Neural cell (in vitro differentiated cells): ENCODE data around the gene IL25. TPM values are rescaled to one million over a fixed set of nuclear protein-coding genes. Genes with fewer than 3 reads are reported as not detected.
"Not testable (repeated sequence)": the region's sequence is repeated elsewhere in the genome, so short reads cannot be mapped to it uniquely, and the experiment has no call there.

ENCODE experiments used
- H2AFZ ChIP-seq: fragments of 200-600, 300-800 bp; sonication (generic), shearing (Covaris generic); 2 replicates; pipeline ENCODE4 v1.6.0; 2014; ENCODE audit warnings: low read depth, mild to moderate bottlenecking, antibody characterized with exemption, low read length, moderate library complexity
- H3F3A ChIP-seq: fragments of 200-600 bp; shearing (Covaris generic); 2 replicates; pipeline ENCODE4 v1.6.1; 2016; ENCODE audit warnings: mild to moderate bottlenecking, moderate library complexity, mixed read lengths, antibody characterized with exemption, low read length; ENCODE audit not compliant: insufficient read depth, poor library complexity, severe bottlenecking
- H3K27ac ChIP-seq: fragments of 200-600, 300-800 bp; sonication (generic), shearing (Covaris generic); 2 replicates; pipeline ENCODE4 v1.5.1; 2014; ENCODE audit warnings: mild to moderate bottlenecking, low read length, moderate library complexity
- H3K27me3 ChIP-seq: fragments of 300-800, 200-600 bp; sonication (generic), shearing (Covaris generic); 2 replicates; pipeline ENCODE4 v1.6.0; 2014; ENCODE audit warnings: mild to moderate bottlenecking, low read depth, low read length, moderate library complexity; ENCODE audit not compliant: insufficient read depth
- H3K36me3 ChIP-seq: fragments of 300-800, 200-600 bp; sonication (generic), shearing (Covaris generic); 2 replicates; pipeline ENCODE4 v1.5.1; 2014; ENCODE audit warnings: mild to moderate bottlenecking, antibody characterized with exemption, low read length, moderate library complexity; ENCODE audit not compliant: insufficient read depth
- H3K4me2 ChIP-seq: fragments of 300-800, 200-600 bp; sonication (generic), shearing (Covaris generic); 2 replicates; pipeline ENCODE4 v1.6.0; 2014; ENCODE audit warnings: mild to moderate bottlenecking, low read length
- H3K4me3 ChIP-seq: fragments of 300-800, 200-600 bp; sonication (generic), shearing (Covaris generic); 2 replicates; pipeline ENCODE4 v1.5.1; 2014; ENCODE audit warnings: mild to moderate bottlenecking, low read length, moderate library complexity
- H3K79me2 ChIP-seq: fragments of 200-600 bp; shearing (Covaris generic); replicated peaks from 2 replicates; pipeline ENCODE4 v1.6.0; 2014; ENCODE audit warnings: mild to moderate bottlenecking, low read length, moderate library complexity; ENCODE audit not compliant: insufficient read depth
- H3K9ac ChIP-seq: fragments of 300-800, 200-600 bp; sonication (generic), shearing (Covaris generic); 2 replicates; pipeline ENCODE4 v1.6.1; 2016; ENCODE audit warnings: mild to moderate bottlenecking, low read length, mixed read lengths
- H3K9me2 ChIP-seq: fragments of 200-600 bp; shearing (Covaris generic); 2 replicates; pipeline ENCODE4 v1.6.1; 2016; ENCODE audit warnings: mild to moderate bottlenecking, low read length, mixed read lengths; ENCODE audit not compliant: insufficient read depth
- H3K9me3 ChIP-seq: fragments of 200-600, 300-800 bp; sonication (generic), shearing (Covaris generic); 2 replicates; pipeline ENCODE4 v1.6.1; 2016; ENCODE audit warnings: mild to moderate bottlenecking, mixed run types, low read length, moderate library complexity, mixed read lengths
- H4K20me1 ChIP-seq: fragments of 200-600 bp; shearing (Covaris generic); 2 replicates; pipeline ENCODE4 v1.6.1; 2016; ENCODE audit warnings: mild to moderate bottlenecking, mixed run types; ENCODE audit not compliant: insufficient read depth
- EP300 ChIP-seq: fragments of 450-650 bp; conservative IDR thresholded peaks from 2 replicates; pipeline ENCODE4 v1.6.1; 2014; ENCODE audit warnings: antibody characterized with exemption, mild to moderate bottlenecking, moderate library complexity; ENCODE audit not compliant: poor library complexity, severe bottlenecking
- EZH2 ChIP-seq: fragments of 200-600, 300-800 bp; shearing (Covaris generic), sonication (generic); IDR thresholded peaks from 2 replicates; pipeline ENCODE4 v1.6.1; 2014; ENCODE audit warnings: antibody characterized with exemption, low read length, borderline replicate concordance, mild to moderate bottlenecking; ENCODE audit not compliant: insufficient read depth, poor library complexity, severe bottlenecking
- MXI1 ChIP-seq: fragments of 450-650 bp; conservative IDR thresholded peaks from 2 replicates; pipeline ENCODE4 v1.6.1; 2014; ENCODE audit warnings: antibody characterized with exemption, mild to moderate bottlenecking; ENCODE audit not compliant: poor library complexity, severe bottlenecking
- POLR2AphosphoS5 ChIP-seq: IDR thresholded peaks from 2 replicates; pipeline ENCODE4 v1.6.1; 2012
- RAD21 ChIP-seq: fragments of 450-650 bp; conservative IDR thresholded peaks from 2 replicates; pipeline ENCODE4 v1.6.1; 2014; ENCODE audit warnings: antibody characterized with exemption, mild to moderate bottlenecking, moderate library complexity
- REST ChIP-seq: IDR thresholded peaks from 2 replicates; pipeline ENCODE4 v1.6.1; 2012; ENCODE audit warnings: borderline replicate concordance
- SMC3 ChIP-seq: fragments of 450-650 bp; conservative IDR thresholded peaks from 2 replicates; pipeline ENCODE4 v1.6.1; 2014; ENCODE audit warnings: antibody characterized with exemption, mild to moderate bottlenecking, moderate library complexity; ENCODE audit not compliant: poor library complexity
- TAF1 ChIP-seq: IDR thresholded peaks from 2 replicates; pipeline ENCODE4 v1.6.1; 2012; ENCODE audit warnings: low read depth
- polyA plus RNA-seq: library from polyadenylated mRNA; depleted of rRNA; stranded (reverse); fragments of >200 nt; gene quantifications from 2 replicates; pipeline ENCODE4 v1.2.3, GENCODE V29; 2014
- TF ChIP-seq, protein P1 (sequence below): fragments of 450-650 bp; IDR thresholded peaks from 2 replicates; pipeline ENCODE4 v1.5.1; 2014; ENCODE audit warnings: antibody characterized with exemption, mild to moderate bottlenecking, moderate library complexity; ENCODE audit not compliant: poor library complexity, severe bottlenecking

IL25 gene
- polyA plus RNA-seq, 1 donor from 2014 or later, result not detected

- Histone ChIP-seq H3K9ac (no peak overlapping the region), H3F3A (no peaks in the 10 kb centered on the region), H3K27me3 (no peaks in the 10 kb centered on the region), H3K9me3 (no peaks in the 10 kb centered on the region), H3K9me2 (no peaks in the 10 kb centered on the region), H4K20me1 (no peaks in the 10 kb centered on the region), H3K4me2 (no peak overlapping the region), H3K36me3 (no peaks in the 10 kb centered on the region), H2AFZ (no peak overlapping the region), H3K27ac (no peak overlapping the region), H3K4me3 (no peak overlapping the region), H3K79me2 (no peaks in the 10 kb centered on the region)
- TF ChIP-seq RAD21, result no peak
- TF ChIP-seq EP300, result no peak
- TF ChIP-seq, protein P1, sequence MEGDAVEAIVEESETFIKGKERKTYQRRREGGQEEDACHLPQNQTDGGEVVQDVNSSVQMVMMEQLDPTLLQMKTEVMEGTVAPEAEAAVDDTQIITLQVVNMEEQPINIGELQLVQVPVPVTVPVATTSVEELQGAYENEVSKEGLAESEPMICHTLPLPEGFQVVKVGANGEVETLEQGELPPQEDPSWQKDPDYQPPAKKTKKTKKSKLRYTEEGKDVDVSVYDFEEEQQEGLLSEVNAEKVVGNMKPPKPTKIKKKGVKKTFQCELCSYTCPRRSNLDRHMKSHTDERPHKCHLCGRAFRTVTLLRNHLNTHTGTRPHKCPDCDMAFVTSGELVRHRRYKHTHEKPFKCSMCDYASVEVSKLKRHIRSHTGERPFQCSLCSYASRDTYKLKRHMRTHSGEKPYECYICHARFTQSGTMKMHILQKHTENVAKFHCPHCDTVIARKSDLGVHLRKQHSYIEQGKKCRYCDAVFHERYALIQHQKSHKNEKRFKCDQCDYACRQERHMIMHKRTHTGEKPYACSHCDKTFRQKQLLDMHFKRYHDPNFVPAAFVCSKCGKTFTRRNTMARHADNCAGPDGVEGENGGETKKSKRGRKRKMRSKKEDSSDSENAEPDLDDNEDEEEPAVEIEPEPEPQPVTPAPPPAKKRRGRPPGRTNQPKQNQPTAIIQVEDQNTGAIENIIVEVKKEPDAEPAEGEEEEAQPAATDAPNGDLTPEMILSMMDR, result no peak
- TF ChIP-seq MXI1, result no peak
- no peak for TF ChIP-seq SMC3
- no peak for TF ChIP-seq POLR2AphosphoS5
- TF ChIP-seq EZH2, result no peak
- no peak for TF ChIP-seq TAF1
Observed at GRCh38 chr14:23418021-23418420, 45.4 kb downstream of the IL25 start.

DNA sequence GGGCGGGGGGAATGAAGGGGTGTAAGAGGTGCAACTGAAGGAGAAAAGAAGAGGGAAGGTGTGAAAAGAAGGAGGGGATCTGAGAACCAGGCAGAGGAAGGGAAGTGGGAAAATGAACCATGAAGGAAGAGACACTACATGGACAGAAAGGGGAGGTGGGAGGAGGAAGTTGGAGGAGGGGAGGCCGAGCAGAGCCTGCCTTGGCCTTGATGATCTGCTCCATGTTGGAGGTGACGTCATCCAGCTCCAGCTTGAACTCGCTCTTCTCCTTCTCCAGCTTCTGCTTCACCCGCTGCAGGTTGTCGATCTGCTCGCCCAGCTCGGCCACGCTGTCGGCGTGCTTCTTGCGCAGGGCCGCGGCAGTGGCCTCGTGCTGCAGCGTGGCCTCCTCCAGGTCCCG, 47.0 kb downstream of the IL25 start:
- not testable (repeated sequence) for H3K9ac ChIP-seq, H3K4me3 ChIP-seq, H3K27ac ChIP-seq, H3K9me3 ChIP-seq, H4K20me1 ChIP-seq, H3K36me3 ChIP-seq, H3F3A ChIP-seq, H3K27me3 ChIP-seq, H2AFZ ChIP-seq, H3K9me2 ChIP-seq, H3K79me2 ChIP-seq, H3K4me2 ChIP-seq

DNA sequence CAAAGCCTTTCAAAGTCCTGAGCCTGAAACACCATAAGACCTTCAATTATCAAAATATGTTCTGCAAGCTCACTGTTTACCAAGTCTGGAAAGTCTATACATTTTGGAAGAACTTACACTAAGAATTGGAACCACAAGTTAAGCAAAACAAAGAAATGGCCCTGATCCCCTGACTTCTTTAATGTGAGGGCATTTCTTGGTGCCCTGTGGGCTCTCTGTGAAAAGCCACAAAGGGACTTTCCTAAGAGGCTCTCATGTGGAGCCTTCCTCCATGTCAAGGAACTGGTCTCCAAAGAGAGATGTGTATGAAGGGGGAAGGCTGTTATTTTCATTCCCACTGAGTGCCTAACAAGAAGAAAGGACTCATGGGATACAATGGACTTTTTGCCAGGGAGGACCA, 49.0 kb downstream of the IL25 start:
- Histone ChIP-seq H3K9me2 (no peaks in the 10 kb centered on the region), H3K27me3 (no peaks in the 10 kb centered on the region), H2AFZ (no peak overlapping the region), H3K9ac (no peak overlapping the region), H4K20me1 (no peaks in the 10 kb centered on the region), H3K4me2 (no peak overlapping the region), H3K79me2 (no peaks in the 10 kb centered on the region), H3K9me3 (no peaks in the 10 kb centered on the region), H3F3A (no peaks in the 10 kb centered on the region), H3K4me3 (no peak overlapping the region), H3K27ac (no peak overlapping the region), H3K36me3 (no peaks in the 10 kb centered on the region)
- TF ChIP-seq EZH2 (no peak), EP300 (no peak), TAF1 (no peak), REST (no peak), RAD21 (no peak), SMC3 (no peak), MXI1 (no peak), POLR2AphosphoS5 (no peak)
- TF ChIP-seq, protein P1, result no peak
